ENCODE data around the gene ANKRD36C. TPM values are rescaled to one million over a fixed set of nuclear protein-coding genes. Genes with fewer than 3 reads are reported as not detected.
"Not testable (repeated sequence)": the region's sequence is repeated elsewhere in the genome, so short reads cannot be mapped to it uniquely, and the experiment has no call there.

ANKRD36C gene
- total RNA-seq, 1 experiment from 2014 or later = 74.4 TPM

DNA sequence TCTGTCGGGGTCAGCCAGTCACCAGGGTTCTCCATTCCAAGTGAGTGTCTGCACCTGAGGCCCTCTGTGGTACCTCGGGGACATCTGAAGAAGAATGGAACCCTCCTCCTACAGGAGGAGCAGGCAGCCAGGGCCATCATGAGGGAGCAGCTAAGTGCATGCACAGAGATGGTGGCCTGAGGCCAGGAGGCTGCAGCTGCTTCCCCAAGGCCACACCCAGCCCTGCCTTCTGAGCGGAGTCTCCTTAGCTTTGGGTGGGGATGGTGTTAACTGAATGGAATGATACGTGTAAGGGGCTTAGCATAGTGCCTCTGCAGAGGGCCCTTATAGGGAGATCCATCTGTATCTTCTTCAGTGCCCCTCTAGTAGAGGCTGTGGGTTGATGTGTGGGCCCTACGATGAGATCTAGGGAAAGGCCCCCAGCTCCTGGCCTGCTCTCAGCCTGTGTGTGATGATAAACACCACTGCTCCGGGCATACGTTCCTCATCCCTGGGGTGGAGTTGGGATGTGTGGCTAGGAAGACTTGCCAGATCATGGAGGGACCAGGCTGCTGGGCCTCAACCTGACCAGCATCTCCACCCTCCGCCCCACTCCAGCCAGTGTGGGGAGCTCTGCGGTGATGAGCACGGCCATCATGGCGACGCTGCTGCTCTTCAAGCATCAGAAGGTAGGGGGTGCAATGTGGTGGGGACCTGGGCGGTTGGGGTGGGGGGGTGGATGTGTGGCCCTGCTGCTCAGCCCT, 192.3 kb downstream of the ANKRD36C start:
- H3K79me2 ChIP-seq (ENCODE audit: low read length); H3K4me1 ChIP-seq (ENCODE audit: low read length); H4K20me1 ChIP-seq (ENCODE audit: insufficient read depth, low read depth, low read length); H3K9ac ChIP-seq (ENCODE audit: low read length); H2AFZ ChIP-seq (ENCODE audit: low read length); H3K27ac ChIP-seq (ENCODE audit: low read length); H3K4me3 ChIP-seq (ENCODE audit: low read length); DNase-seq; H3K9me3 ChIP-seq (ENCODE audit: low read length); H3K4me2 ChIP-seq (ENCODE audit: low read depth, low read length, poor library complexity, severe bottlenecking); H3K9me2 ChIP-seq (replicated peaks; ENCODE audit: insufficient read depth, low read length); H3K27me3 ChIP-seq (ENCODE audit: low read length); H3K36me3 ChIP-seq (ENCODE audit: insufficient read depth, low read length): not testable (repeated sequence)

- not testable (repeated sequence) for H3K4me3 ChIP-seq (ENCODE audit: low read length); H3K4me1 ChIP-seq (ENCODE audit: low read length); DNase-seq
These were observed 195.2 kb downstream of the ANKRD36C start for GRCh38 chr2:95796249-95797099.

DNA sequence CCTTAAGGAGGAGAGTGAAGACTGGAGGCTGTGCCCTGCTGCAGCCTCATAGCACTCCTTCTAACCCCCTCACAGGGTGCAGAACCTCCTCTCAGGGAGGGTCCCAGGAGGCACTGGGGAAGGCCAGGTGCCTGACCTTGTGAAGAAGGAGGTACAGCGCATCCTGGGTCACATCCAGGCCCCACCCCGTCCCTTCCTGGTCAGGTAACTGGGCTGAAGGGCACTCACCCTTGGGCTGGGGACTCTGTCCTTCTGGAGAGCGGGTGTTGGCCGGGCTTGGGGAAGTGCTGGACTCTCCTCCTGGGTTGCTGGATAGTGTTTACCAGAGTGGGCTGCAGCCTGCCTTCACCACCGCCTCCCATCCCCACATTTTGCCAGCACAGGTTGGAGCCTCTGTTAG, 197.7 kb downstream of the ANKRD36C start:
- not testable (repeated sequence) for H3K9me2 ChIP-seq (replicated peaks; ENCODE audit: insufficient read depth, low read length); H3K36me3 ChIP-seq (ENCODE audit: insufficient read depth, low read length); H3K4me3 ChIP-seq (ENCODE audit: low read length); H3K79me2 ChIP-seq (ENCODE audit: low read length); H3K4me1 ChIP-seq (ENCODE audit: low read length); DNase-seq; H4K20me1 ChIP-seq (ENCODE audit: insufficient read depth, low read depth, low read length); H3K9me3 ChIP-seq (ENCODE audit: low read length); H3K4me2 ChIP-seq (ENCODE audit: low read depth, low read length, poor library complexity, severe bottlenecking); H2AFZ ChIP-seq (ENCODE audit: low read length); H3K27ac ChIP-seq (ENCODE audit: low read length); H3K9ac ChIP-seq (ENCODE audit: low read length); H3K27me3 ChIP-seq (ENCODE audit: low read length)

More at GRCh38 chr2:95796249-95797099, 195.2 kb downstream of the ANKRD36C start:
- H4K20me1 ChIP-seq (ENCODE audit: insufficient read depth, low read depth, low read length); H3K9ac ChIP-seq (ENCODE audit: low read length); H3K27ac ChIP-seq (ENCODE audit: low read length); H2AFZ ChIP-seq (ENCODE audit: low read length); H3K9me2 ChIP-seq (replicated peaks; ENCODE audit: insufficient read depth, low read length); H3K27me3 ChIP-seq (ENCODE audit: low read length); H3K9me3 ChIP-seq (ENCODE audit: low read length); H3K36me3 ChIP-seq (ENCODE audit: insufficient read depth, low read length); H3K79me2 ChIP-seq (ENCODE audit: low read length); H3K4me2 ChIP-seq (ENCODE audit: low read depth, low read length, poor library complexity, severe bottlenecking): not testable (repeated sequence)

- H4K20me1 ChIP-seq (ENCODE audit: insufficient read depth, low read depth, low read length); H3K9me3 ChIP-seq (ENCODE audit: low read length); H3K27me3 ChIP-seq (ENCODE audit: low read length); H2AFZ ChIP-seq (ENCODE audit: low read length); H3K27ac ChIP-seq (ENCODE audit: low read length); H3K4me2 ChIP-seq (ENCODE audit: low read depth, low read length, poor library complexity, severe bottlenecking); H3K36me3 ChIP-seq (ENCODE audit: insufficient read depth, low read length); DNase-seq; H3K4me3 ChIP-seq (ENCODE audit: low read length); H3K79me2 ChIP-seq (ENCODE audit: low read length); H3K4me1 ChIP-seq (ENCODE audit: low read length); H3K9ac ChIP-seq (ENCODE audit: low read length); H3K9me2 ChIP-seq (replicated peaks; ENCODE audit: insufficient read depth, low read length): not testable (repeated sequence)
These were observed 201.4 kb downstream of the ANKRD36C start for GRCh38 chr2:95790180-95790579.

- not testable (repeated sequence) for H3K4me2 ChIP-seq (ENCODE audit: low read depth, low read length, poor library complexity, severe bottlenecking); H4K20me1 ChIP-seq (ENCODE audit: insufficient read depth, low read depth, low read length); H3K9me3 ChIP-seq (ENCODE audit: low read length)
These were observed 202.2 kb downstream of the ANKRD36C start for GRCh38 chr2:95789385-95789784.

GRCh38 chr2:95788642-95789041, 203.0 kb downstream of the ANKRD36C start:
- not testable (repeated sequence) for DNase-seq; H3K36me3 ChIP-seq (ENCODE audit: insufficient read depth, low read length); H3K27me3 ChIP-seq (ENCODE audit: low read length); H3K4me1 ChIP-seq (ENCODE audit: low read length); H4K20me1 ChIP-seq (ENCODE audit: insufficient read depth, low read depth, low read length); H3K4me2 ChIP-seq (ENCODE audit: low read depth, low read length, poor library complexity, severe bottlenecking); H3K79me2 ChIP-seq (ENCODE audit: low read length); H2AFZ ChIP-seq (ENCODE audit: low read length); H3K9me3 ChIP-seq (ENCODE audit: low read length); H3K9me2 ChIP-seq (replicated peaks; ENCODE audit: insufficient read depth, low read length); H3K4me3 ChIP-seq (ENCODE audit: low read length); H3K9ac ChIP-seq (ENCODE audit: low read length); H3K27ac ChIP-seq (ENCODE audit: low read length)

More at GRCh38 chr2:95789385-95789784, 202.2 kb downstream of the ANKRD36C start:
- not testable (repeated sequence) for H3K27ac ChIP-seq (ENCODE audit: low read length); H3K27me3 ChIP-seq (ENCODE audit: low read length); H3K4me3 ChIP-seq (ENCODE audit: low read length); H3K9me2 ChIP-seq (replicated peaks; ENCODE audit: insufficient read depth, low read length); H2AFZ ChIP-seq (ENCODE audit: low read length); H3K4me1 ChIP-seq (ENCODE audit: low read length); H3K79me2 ChIP-seq (ENCODE audit: low read length); H3K9ac ChIP-seq (ENCODE audit: low read length); DNase-seq; H3K36me3 ChIP-seq (ENCODE audit: insufficient read depth, low read length)

Small RNAs within 50 kb of the gene (small RNA-seq; reads per million reads assigned to genes)
- gene RN7SL210P = not detected

Other genes with a start within 250 kb of the ANKRD36C start
- not detected in 2 replicates for gene GPAT2, start 43.1 kb upstream of the ANKRD36C start, total RNA-seq (2014; rRNA removed; shearing (Covaris generic); ENCODE audit: low replicate concordance)
- gene ADRA2B, start 124.7 kb upstream of the ANKRD36C start, total RNA-seq (2014; rRNA removed; shearing (Covaris generic); ENCODE audit: low replicate concordance) = not detected in 2 replicates
- gene ASTL, start 146.7 kb upstream of the ANKRD36C start, total RNA-seq (2014; rRNA removed; shearing (Covaris generic); ENCODE audit: low replicate concordance) = not detected in 2 replicates
- gene DUSP2, start 153.6 kb upstream of the ANKRD36C start, total RNA-seq (2014; rRNA removed; shearing (Covaris generic); ENCODE audit: low replicate concordance) = 25.1 and 45.2 TPM in 2 replicates
- gene STARD7, start 217.0 kb upstream of the ANKRD36C start, total RNA-seq (2014; rRNA removed; shearing (Covaris generic); ENCODE audit: low replicate concordance) = 140 and 167 TPM in 2 replicates

All from Karpas-422 (cell line).